CD8-positive, alpha-beta memory T cell (primary cell): ENCODE data around the gene RDM1. TPM values are rescaled to one million over a fixed set of nuclear protein-coding genes. Genes with fewer than 3 reads are reported as not detected.
"Not testable (repeated sequence)": the region's sequence is repeated elsewhere in the genome, so short reads cannot be mapped to it uniquely, and the experiment has no call there.

ENCODE experiments used
- CTCF ChIA-PET: fragments of 350-600 bp; sonication (Branson Sonifier 250); formaldehyde crosslinking; loops from one replicate; lab custom pipeline; 2021; ENCODE audit warnings: antibody characterized with exemption; lab: Charles Lee
- POLR2A ChIA-PET: fragments of 350-600 bp; sonication (Branson Sonifier 250); formaldehyde crosslinking; loops from one replicate; lab custom pipeline; 2021; ENCODE audit warnings: antibody characterized with exemption; lab: Charles Lee
- DNase-seq, 5 donors: peaks; one replicate each; pipeline versions ENCODE4 v3.0.0 to v3.0.0-alpha.2; 2020 to 2022; ENCODE audit warnings: mixed read lengths in 1 of 5
- H3K27ac ChIP-seq: one replicate; pipeline ENCODE4 v1.7.0; 2013; ENCODE audit warnings: low read depth, mild to moderate bottlenecking, low read length, moderate library complexity
- H3K27me3 ChIP-seq: 2 replicates; pipeline ENCODE4 v1.7.0; 2013; ENCODE audit warnings: low read length, mild to moderate bottlenecking; ENCODE audit not compliant: insufficient read depth, poor library complexity, severe bottlenecking
- H3K36me3 ChIP-seq: 2 replicates; pipeline ENCODE4 v1.7.0; 2013; ENCODE audit warnings: mild to moderate bottlenecking, low read length, moderate library complexity; ENCODE audit not compliant: insufficient read depth
- H3K4me1 ChIP-seq: 2 replicates; pipeline ENCODE4 v1.7.0; 2013; ENCODE audit warnings: mild to moderate bottlenecking, low read length, moderate library complexity; ENCODE audit not compliant: insufficient read depth
- H3K4me3 ChIP-seq: 2 replicates; pipeline ENCODE4 v1.7.0; 2013; ENCODE audit warnings: mild to moderate bottlenecking, low read length
- H3K9me3 ChIP-seq: 2 replicates; pipeline ENCODE4 v1.7.0; 2013; ENCODE audit warnings: mild to moderate bottlenecking, low read length
- H3K27ac Mint-ChIP-seq, 8 donors: one replicate each; pipeline ENCODE4 v1.8.0; 2020 to 2021; ENCODE audit warnings: mixed read lengths in 8 of 8, mild to moderate bottlenecking in 6 of 8, inconsistent platforms in 3 of 8, moderate library complexity in 3 of 8
- H3K27me3 Mint-ChIP-seq, 2 donors: one replicate each; pipeline ENCODE4 v1.8.0; 2020 to 2021; ENCODE audit warnings: mixed read lengths in 2 of 2, mild to moderate bottlenecking in 1 of 2, moderate library complexity in 1 of 2
- H3K36me3 Mint-ChIP-seq, 3 donors: one replicate each; pipeline ENCODE4 v1.8.0; 2020 to 2021; ENCODE audit warnings: mixed read lengths in 3 of 3, inconsistent platforms in 1 of 3, mild to moderate bottlenecking in 1 of 3
- H3K4me1 Mint-ChIP-seq, 3 donors: one replicate each; pipeline ENCODE4 v1.8.0; 2020 to 2021; ENCODE audit warnings: mixed read lengths in 3 of 3, inconsistent platforms in 1 of 3, mild to moderate bottlenecking in 1 of 3
- H3K4me3 Mint-ChIP-seq, 7 donors: one replicate each; pipeline ENCODE4 v1.8.0; 2020 to 2021; ENCODE audit warnings: mixed read lengths in 7 of 7, mild to moderate bottlenecking in 6 of 7, moderate library complexity in 4 of 7, inconsistent platforms in 2 of 7
- H3K9me3 Mint-ChIP-seq, 5 donors: one replicate each; pipeline ENCODE4 v1.8.0; 2020 to 2022; ENCODE audit warnings: mixed read lengths in 5 of 5, mild to moderate bottlenecking in 3 of 5, moderate library complexity in 2 of 5, inconsistent platforms in 1 of 5
- polyA plus RNA-seq: library from polyadenylated mRNA; unstranded; fragments of 300-500 nt; fragmentation: Illumina TruSeq; gene quantifications from one replicate; pipeline ENCODE4 v1.2.3, GENCODE V29; 2021
- total RNA-seq, 2 experiments: library from RNA; stranded (reverse); gene quantifications; one replicate each; pipeline ENCODE4 v1.2.3, GENCODE V29; 2021

The RDM1 gene
- total and polyA plus RNA-seq, 3 experiments from 2014 or later = 2.5 to 3.1 (median 2.8) TPM

DNA sequence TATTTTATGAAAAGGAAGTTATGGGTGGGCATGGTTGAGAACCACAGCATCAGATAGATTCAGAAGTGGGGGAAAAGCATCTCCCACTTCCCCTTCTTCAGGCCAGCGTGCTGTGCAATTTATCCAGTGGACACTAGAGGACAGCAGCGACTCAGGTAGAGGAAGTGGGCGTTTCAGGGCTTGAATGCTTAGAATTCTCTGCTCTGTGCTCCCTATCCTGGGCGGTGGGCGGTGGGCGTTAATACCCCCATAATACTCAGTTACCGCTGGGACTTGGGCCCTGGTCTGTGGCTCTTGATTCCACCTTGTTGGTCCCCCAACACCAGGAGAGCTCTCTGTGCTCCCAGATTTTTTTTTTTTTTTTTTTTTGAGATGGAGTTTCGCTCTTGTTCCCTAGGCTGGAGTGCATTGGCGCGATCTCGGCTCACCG, 16.6 kb upstream of the RDM1 start:
- Mint-ChIP-seq H3K4me3 (peak overlapping the region in 5 of 7 donors; percentile 44 to 72 (median 55)), H3K27me3 (no peaks in the 10 kb centered on the region), H3K36me3 (no peaks in the 10 kb centered on the region), H3K4me1 (peaks cover 7 to 26% (median 10%) of the 10 kb centered on the region in 3 donors), H3K27ac (peak overlapping the region in 2 of 8 donors; percentile 22 to 75), H3K9me3 (peaks cover 0 to 1% (median 0%) of the 10 kb centered on the region in 5 donors)
- Histone ChIP-seq H3K27me3 (no peaks in the 10 kb centered on the region), H3K36me3 (no peaks in the 10 kb centered on the region), H3K27ac (no peak overlapping the region), H3K4me3 (no peak overlapping the region), H3K4me1 (no peaks in the 10 kb centered on the region), H3K9me3 (no peaks in the 10 kb centered on the region)
- POLR2A ChIA-PET = interaction anchor here (0.6 to 1.4 kb wide), 2 partner anchors 68 to 79 kb away, joined by 3 read pairs; partner anchors contain the start of gene CCL5
- CTCF ChIA-PET = interaction anchor here (0.7 to 4.2 kb wide), 10 partner anchors 16 to 549 kb away, joined by 3 to 13 read pairs (median 4); partner anchors contain the start of gene RDM1
- peak; percentile 14 to 68 (median 21) for DNase-seq

DNA sequence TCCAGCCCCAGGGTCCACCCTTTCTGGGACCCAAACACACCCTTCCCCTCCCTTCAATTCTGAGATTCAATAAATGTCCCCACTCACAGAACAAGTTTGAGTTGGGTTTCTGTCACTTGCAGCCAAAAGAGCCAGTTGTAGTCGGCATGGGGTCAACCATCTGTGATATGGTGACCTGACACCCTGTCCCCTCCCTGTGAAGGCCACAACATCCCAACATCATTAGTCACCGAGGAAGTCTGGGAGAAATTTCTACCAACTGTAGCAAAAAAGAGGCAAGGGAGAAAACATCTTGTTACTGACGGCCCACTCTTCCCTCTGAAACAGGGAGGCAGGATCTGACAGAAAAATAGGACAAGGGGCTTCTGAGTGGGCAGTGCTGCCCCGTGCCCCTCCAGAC, 13.6 kb upstream of the RDM1 start:
- H3K27ac ChIP-seq = no peak overlapping the region
- no peak overlapping the region for H3K4me3 Mint-ChIP-seq
- no peaks in the 10 kb centered on the region for H3K36me3 Mint-ChIP-seq
- ChIA-PET CTCF (interaction anchor here (1.2 kb wide), 1 partner anchor 129 kb away, joined by 4 read pairs; no protein-coding TSS in a partner anchor), POLR2A (no interaction called here)
- H3K4me3 ChIP-seq = no peak overlapping the region
- H3K27ac Mint-ChIP-seq = peak overlapping the region in 1 of 8 donors; percentile 27
- H3K27me3 ChIP-seq = no peaks in the 10 kb centered on the region
- no peaks in the 10 kb centered on the region for H3K4me1 ChIP-seq
- H3K4me1 Mint-ChIP-seq = peaks cover 7 to 26% (median 10%) of the 10 kb centered on the region in 3 donors
- H3K9me3 ChIP-seq = no peaks in the 10 kb centered on the region
- no peaks in the 10 kb centered on the region for H3K36me3 ChIP-seq
- peaks cover 0 to 1% (median 0%) of the 10 kb centered on the region in 5 donors for H3K9me3 Mint-ChIP-seq
- H3K27me3 Mint-ChIP-seq = no peaks in the 10 kb centered on the region
- no peak for DNase-seq

DNA sequence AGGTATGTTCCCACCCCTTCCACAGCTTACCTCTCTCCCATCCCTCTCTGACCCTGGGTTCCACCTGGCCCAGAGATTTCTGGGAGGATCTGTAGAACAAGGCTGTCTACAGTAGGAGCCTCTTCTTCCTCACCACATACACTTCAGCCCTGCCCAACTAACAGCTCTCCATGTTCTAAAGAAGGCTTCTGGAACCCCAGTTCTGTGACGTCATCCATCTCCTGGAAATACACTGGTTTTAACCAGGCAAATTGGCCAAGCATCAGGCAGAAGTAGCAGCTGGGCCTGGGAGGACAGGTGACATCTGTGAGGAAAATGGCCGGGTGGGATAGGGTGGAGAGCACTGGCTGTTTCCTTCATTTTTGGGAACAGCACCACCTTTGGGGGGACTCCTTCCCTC, 13.0 kb upstream of the RDM1 start, which contains the start of gene LYZL6:
TSS of gene LYZL6 (minus strand) at position 177 of the 400 bp plus-strand sequence. CDS start 4,357 bp downstream, outside the sequence.
- Histone ChIP-seq H3K36me3 (no peaks in the 10 kb centered on the region), H3K27ac (no peak within 1 kb of the TSS), H3K9me3 (no peaks in the 10 kb centered on the region), H3K4me1 (no peaks in the 10 kb centered on the region), H3K27me3 (no peaks in the 10 kb centered on the region), H3K4me3 (no peak within 1 kb of the TSS)
- ChIA-PET POLR2A (interaction anchor here (0.6 kb wide), 1 partner anchor 49 kb away, joined by 7 read pairs; no protein-coding TSS in a partner anchor), CTCF (interaction anchor here (1.3 kb wide), 1 partner anchor 205 kb away, joined by 4 read pairs; no protein-coding TSS in a partner anchor)
- peaks cover 0 to 1% (median 0%) of the 10 kb centered on the region in 3 donors for H3K36me3 Mint-ChIP-seq
- no peak within 1 kb of the TSS for H3K4me3 Mint-ChIP-seq
- H3K27me3 Mint-ChIP-seq = no peaks in the 10 kb centered on the region
- peaks cover 0 to 1% (median 0%) of the 10 kb centered on the region in 5 donors for H3K9me3 Mint-ChIP-seq
- DNase-seq = no peak
- H3K27ac Mint-ChIP-seq = peak within 1 kb of the TSS in 6 of 8 donors; percentile 4 to 84 (median 48)
- peaks cover 10 to 26% (median 11%) of the 10 kb centered on the region in 3 donors for H3K4me1 Mint-ChIP-seq

DNA sequence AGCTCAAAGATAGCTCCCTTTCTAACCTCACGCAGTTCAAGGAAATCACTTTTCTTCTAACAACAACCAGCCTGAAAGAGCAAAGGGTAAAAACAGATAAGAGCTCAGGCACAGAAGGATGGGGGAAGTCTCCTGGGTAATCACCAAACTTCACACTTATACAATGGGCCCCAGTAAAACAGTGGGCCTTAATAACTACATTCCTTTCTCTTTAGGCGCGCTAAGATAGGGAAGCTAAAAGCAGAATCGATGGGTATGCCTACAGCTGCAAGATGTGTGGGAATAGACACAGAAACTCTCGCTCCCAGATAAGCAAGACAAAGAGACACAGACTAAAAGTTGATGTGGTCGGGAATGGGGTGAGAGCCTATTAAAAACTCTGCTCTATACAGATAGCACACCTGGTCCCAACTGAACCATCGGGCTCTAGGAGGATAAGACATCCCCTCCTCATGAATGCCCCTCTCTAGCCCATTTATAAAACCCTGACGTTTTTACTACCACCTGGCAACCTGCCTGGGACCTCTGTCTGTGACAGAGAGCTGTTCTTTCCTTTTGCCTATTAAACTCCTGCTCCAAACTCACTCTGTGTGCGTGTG, 12.1 kb upstream of the RDM1 start:
- DNase-seq = no peak
- Histone ChIP-seq H3K27me3 (no peaks in the 10 kb centered on the region), H3K36me3 (no peaks in the 10 kb centered on the region), H3K27ac (no peak overlapping the region), H3K4me1 (no peaks in the 10 kb centered on the region), H3K9me3 (no peaks in the 10 kb centered on the region), H3K4me3 (no peak overlapping the region)
- Mint-ChIP-seq H3K4me3 (no peak overlapping the region), H3K27ac (peak overlapping the region in 6 of 8 donors; percentile 4 to 84 (median 50)), H3K4me1 (peaks cover 10 to 26% (median 11%) of the 10 kb centered on the region in 3 donors), H3K36me3 (peaks cover 0 to 1% (median 0%) of the 10 kb centered on the region in 3 donors), H3K27me3 (no peaks in the 10 kb centered on the region), H3K9me3 (peaks cover 0 to 1% (median 0%) of the 10 kb centered on the region in 5 donors)
- POLR2A ChIA-PET = no interaction called here
- CTCF ChIA-PET = interaction anchor here (0.7 to 1.3 kb wide), 3 partner anchors 9 to 250 kb away, joined by 3 to 4 read pairs (median 3); no protein-coding TSS in a partner anchor

DNA sequence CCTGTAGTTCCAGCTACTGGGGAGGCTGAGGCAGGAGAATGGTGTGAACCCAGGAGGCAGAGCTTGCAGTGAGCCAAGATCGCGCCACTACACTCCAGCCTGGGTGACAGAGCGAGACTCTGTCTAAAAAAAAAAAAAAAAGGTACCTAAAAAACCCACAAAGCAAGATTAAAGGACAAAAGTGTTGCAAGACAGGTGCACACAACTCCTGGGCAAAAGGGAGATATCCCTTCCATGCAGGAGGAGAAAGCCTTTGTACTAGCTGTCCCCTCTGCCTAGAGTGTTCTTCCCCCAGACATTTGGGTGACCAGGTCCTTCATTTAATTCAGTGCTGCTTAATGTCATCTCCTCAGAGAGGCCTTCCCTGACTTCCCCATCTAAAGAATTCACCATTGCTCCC, 7.9 kb upstream of the RDM1 start:
- H3K4me1 ChIP-seq, H3K36me3 Mint-ChIP-seq, H3K9me3 Mint-ChIP-seq, H3K36me3 ChIP-seq, H3K27ac ChIP-seq, H3K4me3 ChIP-seq, H3K4me1 Mint-ChIP-seq, POLR2A ChIA-PET, H3K4me3 Mint-ChIP-seq, H3K27me3 ChIP-seq, H3K9me3 ChIP-seq, DNase-seq, H3K27me3 Mint-ChIP-seq: not testable (repeated sequence)
- CTCF ChIA-PET = interaction anchor here (0.9 to 1.4 kb wide), 4 partner anchors 31 to 174 kb away, joined by 3 to 5 read pairs (median 4); no protein-coding TSS in a partner anchor
- H3K27ac Mint-ChIP-seq = peak overlapping the region in 1 of 8 donors; percentile 67

DNA sequence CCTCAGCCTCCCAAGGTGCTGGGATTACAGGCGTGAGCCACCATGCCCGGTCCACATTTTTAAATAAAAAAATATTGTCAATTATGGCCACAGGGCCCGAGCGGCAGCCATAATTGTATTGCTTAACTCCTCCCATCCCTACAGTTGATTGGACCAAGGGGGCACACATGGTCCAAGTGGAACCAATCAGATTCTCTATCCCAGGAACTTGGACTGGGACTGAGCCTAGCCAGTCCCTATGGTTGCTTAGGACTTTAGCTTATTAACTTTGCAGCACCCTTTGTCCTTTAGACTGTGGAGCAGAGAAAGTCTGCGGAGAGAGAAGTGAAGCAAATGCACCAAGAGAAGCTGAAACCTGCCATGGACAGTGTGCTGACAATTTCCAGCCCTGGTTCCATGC, 5.5 kb upstream of the RDM1 start:
- Histone ChIP-seq H3K27me3 (no peaks in the 10 kb centered on the region), H3K36me3 (no peaks in the 10 kb centered on the region), H3K4me3 (no peak overlapping the region), H3K27ac (no peak overlapping the region), H3K9me3 (no peaks in the 10 kb centered on the region), H3K4me1 (no peaks in the 10 kb centered on the region)
- ChIA-PET POLR2A (interaction anchor here (0.9 kb wide), 1 partner anchor 40 kb away, joined by 3 read pairs; no protein-coding TSS in a partner anchor), CTCF (interaction anchor here (1.3 kb wide), 1 partner anchor 86 kb away, joined by 3 read pairs; no protein-coding TSS in a partner anchor)
- H3K27me3 Mint-ChIP-seq = no peaks in the 10 kb centered on the region
- H3K9me3 Mint-ChIP-seq = no peaks in the 10 kb centered on the region
- no peak for DNase-seq
- H3K4me1 Mint-ChIP-seq = peaks cover under 1 to 5% (median 4%) of the 10 kb centered on the region in 3 donors
- no peak overlapping the region for H3K27ac Mint-ChIP-seq
- no peak overlapping the region for H3K4me3 Mint-ChIP-seq
- H3K36me3 Mint-ChIP-seq = peaks cover 0 to 1% (median 0%) of the 10 kb centered on the region in 3 donors

DNA sequence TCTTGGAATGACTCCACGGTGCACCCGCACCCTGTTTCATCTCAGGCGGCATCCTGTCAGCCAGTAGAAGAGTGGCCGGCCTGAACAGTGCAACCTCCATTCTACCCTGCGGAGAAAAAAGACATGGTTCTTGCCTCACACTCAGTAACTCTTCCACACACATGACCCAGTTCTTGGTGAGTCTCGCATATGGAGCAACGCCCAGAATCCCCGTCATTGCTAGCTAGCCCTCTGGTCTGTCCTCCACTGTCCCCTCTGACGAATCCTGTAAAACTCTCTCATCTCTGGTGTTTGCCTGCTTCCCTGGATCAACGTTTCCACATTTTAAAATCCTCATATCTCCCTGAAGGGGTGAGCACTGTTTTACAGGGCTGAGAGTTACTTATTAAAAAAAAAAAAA, 4.2 kb upstream of the RDM1 start:
- no peaks in the 10 kb centered on the region for H3K36me3 ChIP-seq
- no peaks in the 10 kb centered on the region for H3K9me3 ChIP-seq
- ChIA-PET POLR2A (interaction anchor here (0.7 kb wide), 1 partner anchor 96 kb away, joined by 3 read pairs; no protein-coding TSS in a partner anchor), CTCF (interaction anchor here (0.9 kb wide), 1 partner anchor 10 kb away, joined by 3 read pairs; no protein-coding TSS in a partner anchor)
- Mint-ChIP-seq H3K4me1 (peaks cover 11 to 18% (median 16%) of the 10 kb centered on the region in 3 donors), H3K36me3 (peaks cover 0 to 2% (median 1%) of the 10 kb centered on the region in 3 donors), H3K4me3 (no peak overlapping the region), H3K27me3 (no peaks in the 10 kb centered on the region), H3K27ac (no peak overlapping the region), H3K9me3 (no peaks in the 10 kb centered on the region)
- H3K4me3 ChIP-seq = no peak overlapping the region
- DNase-seq = no peak
- H3K4me1 ChIP-seq = peaks cover 4% of the 10 kb centered on the region
- no peak overlapping the region for H3K27ac ChIP-seq
- no peaks in the 10 kb centered on the region for H3K27me3 ChIP-seq
